HEK293 (cell line): ENCODE results near the gene BEST2.
A peak's percentile ranks its signal among the peaks of the same experiment; 100 is the strongest.

Experiments used
- KLF10 ChIP-seq: fragments of 450-650 bp; IDR thresholded peaks from 2 replicates; pipeline ENCODE4 v1.5.1; 2018; ENCODE audit warnings: missing biosample characterization, mild to moderate bottlenecking, missing genetic modification characterization
- ZNF10 ChIP-seq: fragments of 450-650 bp; formaldehyde crosslinking; IDR thresholded peaks from 2 replicates; pipeline ENCODE4 v1.5.1; 2017; ENCODE audit warnings: missing biosample characterization, missing genetic modification characterization
- ZNF146 ChIP-seq: fragments of 450-650 bp; formaldehyde crosslinking; IDR thresholded peaks from 2 replicates; pipeline ENCODE4 v1.5.1; 2016; ENCODE audit warnings: missing biosample characterization, missing genetic modification characterization
- ZNF175 ChIP-seq: fragments of 450-650 bp; formaldehyde crosslinking; IDR thresholded peaks from 2 replicates; pipeline ENCODE4 v1.5.1; 2016; ENCODE audit warnings: missing biosample characterization, missing genetic modification characterization
- ZNF23 ChIP-seq: fragments of 450-650 bp; formaldehyde crosslinking; IDR thresholded peaks from 2 replicates; pipeline ENCODE4 v1.5.1; 2016; ENCODE audit warnings: missing biosample characterization, missing genetic modification characterization, borderline replicate concordance
- ZNF335 ChIP-seq: fragments of 450-650 bp; formaldehyde crosslinking; conservative IDR thresholded peaks from 2 replicates; pipeline ENCODE4 v1.5.1; 2016; ENCODE audit warnings: missing biosample characterization, missing genetic modification characterization
- ZNF514 ChIP-seq: fragments of 450-650 bp; formaldehyde crosslinking; IDR thresholded peaks from 2 replicates; pipeline ENCODE4 v1.5.1; 2016; ENCODE audit warnings: missing biosample characterization, missing genetic modification characterization
- ZNF558 ChIP-seq: fragments of 450-650 bp; formaldehyde crosslinking; IDR thresholded peaks from 2 replicates; pipeline ENCODE4 v1.5.1; 2016; ENCODE audit warnings: missing biosample characterization, missing genetic modification characterization
- ZNF560 ChIP-seq: fragments of 450-650 bp; formaldehyde crosslinking; IDR thresholded peaks from 2 replicates; pipeline ENCODE4 v1.5.1; 2017; ENCODE audit warnings: missing biosample characterization, missing genetic modification characterization, borderline replicate concordance
- ZNF600 ChIP-seq: fragments of 450-650 bp; formaldehyde crosslinking; IDR thresholded peaks from 2 replicates; pipeline ENCODE4 v1.5.1; 2016; ENCODE audit warnings: missing biosample characterization, missing genetic modification characterization
- ZSCAN23 ChIP-seq: fragments of 450-650 bp; formaldehyde crosslinking; IDR thresholded peaks from 2 replicates; pipeline ENCODE4 v1.5.1; 2016; ENCODE audit warnings: missing biosample characterization, missing genetic modification characterization
- TF ChIP-seq, protein P1 (sequence below): fragments of 450-650 bp; formaldehyde crosslinking; IDR thresholded peaks from 2 replicates; pipeline ENCODE4 v1.5.1; 2016; ENCODE audit warnings: missing biosample characterization, missing genetic modification characterization
- TF ChIP-seq, protein P2 (sequence below): fragments of 450-650 bp; formaldehyde crosslinking; IDR thresholded peaks from 2 replicates; pipeline ENCODE4 v1.5.1; 2016; ENCODE audit warnings: missing biosample characterization, missing genetic modification characterization
- TF ChIP-seq, protein P3 (sequence below): fragments of 450-650 bp; formaldehyde crosslinking; IDR thresholded peaks from 2 replicates; pipeline ENCODE4 v1.5.1; 2016; ENCODE audit warnings: missing biosample characterization, missing genetic modification characterization, borderline replicate concordance
- TF ChIP-seq, protein P4 (sequence below): fragments of 450-650 bp; formaldehyde crosslinking; IDR thresholded peaks from 2 replicates; pipeline ENCODE4 v1.5.1; 2016; ENCODE audit warnings: missing biosample characterization, missing genetic modification characterization
- TF ChIP-seq, protein P5 (sequence below): fragments of 450-650 bp; formaldehyde crosslinking; IDR thresholded peaks from 2 replicates; pipeline ENCODE4 v1.5.0; 2017; ENCODE audit warnings: missing biosample characterization, missing genetic modification characterization, borderline replicate concordance
- TF ChIP-seq, protein P6 (sequence below): fragments of 450-650 bp; formaldehyde crosslinking; IDR thresholded peaks from 2 replicates; pipeline ENCODE4 v1.5.1; 2017; ENCODE audit warnings: missing biosample characterization, missing genetic modification characterization
- TF ChIP-seq, protein P7 (sequence below): fragments of 450-650 bp; formaldehyde crosslinking; IDR thresholded peaks from 2 replicates; pipeline ENCODE4 v1.5.1; 2016; ENCODE audit warnings: missing biosample characterization, missing genetic modification characterization
- TF ChIP-seq, protein P8 (sequence below): fragments of 450-650 bp; formaldehyde crosslinking; IDR thresholded peaks from 2 replicates; pipeline ENCODE4 v1.5.1; 2016; ENCODE audit warnings: missing biosample characterization, missing genetic modification characterization

BEST2 gene

DNA sequence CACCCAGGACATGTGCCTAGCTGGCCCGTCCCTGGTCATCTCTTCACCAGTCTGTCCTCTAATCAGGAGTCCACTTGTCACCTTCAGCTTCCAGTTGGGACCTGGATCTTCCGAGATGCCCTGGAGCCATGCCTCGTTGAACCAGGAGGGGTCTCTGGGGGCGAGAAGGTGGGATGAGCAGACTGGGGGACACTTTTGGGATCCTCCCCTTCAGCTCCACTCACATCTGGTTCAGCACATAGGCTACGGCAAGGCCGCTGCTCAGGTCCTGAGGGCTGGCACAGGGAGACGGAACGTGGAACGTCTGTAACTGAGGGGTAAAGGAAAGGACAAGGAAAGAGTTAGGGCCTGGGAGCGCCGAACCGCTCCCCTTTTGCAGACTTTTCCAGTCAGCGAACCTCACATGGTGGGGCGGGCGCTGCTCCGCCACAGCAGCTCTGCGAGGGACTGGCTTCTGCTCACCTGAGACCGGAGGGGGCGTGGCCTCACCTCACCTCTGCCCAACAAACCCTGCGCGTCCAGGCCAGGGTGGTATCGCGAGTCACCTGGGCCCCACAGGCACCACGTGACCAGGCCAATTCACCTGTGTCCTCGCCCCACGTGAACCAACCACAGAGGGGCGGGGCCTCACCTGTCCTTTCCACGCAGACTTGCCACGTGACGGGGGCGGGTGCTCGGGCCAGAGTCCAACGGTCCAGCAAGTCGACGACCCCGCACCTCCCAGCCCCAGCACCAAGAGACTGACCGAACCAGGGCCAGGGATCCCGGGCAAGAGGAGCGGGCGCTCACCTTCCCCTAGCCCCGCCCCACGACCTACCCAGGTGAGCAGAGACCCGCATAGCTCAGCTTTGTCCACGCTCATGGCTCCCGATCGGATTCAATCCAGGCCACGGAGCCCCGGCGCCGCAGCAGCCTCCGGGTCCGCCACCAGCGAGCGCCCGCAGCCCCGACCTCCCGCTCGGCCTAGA is 23.3 kb downstream of the BEST2 start, which contains the start of gene HOOK2 (continued):
- no peak for TF ChIP-seq ZNF23
- TF ChIP-seq ZNF335 (tag by site-specific recombination), result no peak; the same call in 1 of the 2 replicates
- TF ChIP-seq, protein P1, sequence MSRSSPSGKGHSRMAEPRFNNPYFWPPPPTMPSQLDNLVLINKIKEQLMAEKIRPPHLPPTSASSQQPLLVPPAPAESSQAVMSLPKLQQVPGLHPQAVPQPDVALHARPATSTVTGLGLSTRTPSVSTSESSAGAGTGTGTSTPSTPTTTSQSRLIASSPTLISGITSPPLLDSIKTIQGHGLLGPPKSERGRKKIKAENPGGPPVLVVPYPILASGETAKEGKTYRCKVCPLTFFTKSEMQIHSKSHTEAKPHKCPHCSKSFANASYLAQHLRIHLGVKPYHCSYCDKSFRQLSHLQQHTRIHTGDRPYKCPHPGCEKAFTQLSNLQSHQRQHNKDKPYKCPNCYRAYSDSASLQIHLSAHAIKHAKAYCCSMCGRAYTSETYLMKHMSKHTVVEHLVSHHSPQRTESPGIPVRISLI (tag by site-specific recombination), result no peak
- TF ChIP-seq ZNF514 (tag by site-specific recombination), result no peak
- no peak for TF ChIP-seq ZNF10
- no peak for TF ChIP-seq ZNF558 (tag by site-specific recombination)
- TF ChIP-seq ZNF600 (tag by site-specific recombination), result peak; percentile 77
- 0 out of 2 replicates have a peak, but pooled peaks have one; percentile 12 for TF ChIP-seq KLF10 (tag by site-specific recombination)
- TF ChIP-seq, protein P2, sequence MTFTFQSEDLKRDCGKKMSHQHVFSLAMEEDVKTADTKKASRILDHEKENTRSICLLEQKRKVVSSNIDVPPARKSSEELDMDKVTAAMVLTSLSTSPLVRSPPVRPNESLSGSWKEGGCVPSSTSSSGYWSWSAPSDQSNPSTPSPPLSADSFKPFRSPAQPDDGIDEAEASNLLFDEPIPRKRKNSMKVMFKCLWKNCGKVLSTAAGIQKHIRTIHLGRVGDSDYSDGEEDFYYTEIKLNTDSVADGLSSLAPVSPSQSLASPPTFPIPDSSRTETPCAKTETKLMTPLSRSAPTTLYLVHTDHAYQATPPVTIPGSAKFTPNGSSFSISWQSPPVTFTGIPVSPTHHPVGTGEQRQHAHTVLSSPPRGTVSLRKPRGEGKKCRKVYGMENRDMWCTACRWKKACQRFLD (tag by site-specific recombination), result no peak
- no peak for TF ChIP-seq ZNF146 (tag by site-specific recombination)
- TF ChIP-seq ZNF175 (tag by site-specific recombination), result no peak
- TF ChIP-seq ZNF560, result no peak
- TF ChIP-seq, protein P3, sequence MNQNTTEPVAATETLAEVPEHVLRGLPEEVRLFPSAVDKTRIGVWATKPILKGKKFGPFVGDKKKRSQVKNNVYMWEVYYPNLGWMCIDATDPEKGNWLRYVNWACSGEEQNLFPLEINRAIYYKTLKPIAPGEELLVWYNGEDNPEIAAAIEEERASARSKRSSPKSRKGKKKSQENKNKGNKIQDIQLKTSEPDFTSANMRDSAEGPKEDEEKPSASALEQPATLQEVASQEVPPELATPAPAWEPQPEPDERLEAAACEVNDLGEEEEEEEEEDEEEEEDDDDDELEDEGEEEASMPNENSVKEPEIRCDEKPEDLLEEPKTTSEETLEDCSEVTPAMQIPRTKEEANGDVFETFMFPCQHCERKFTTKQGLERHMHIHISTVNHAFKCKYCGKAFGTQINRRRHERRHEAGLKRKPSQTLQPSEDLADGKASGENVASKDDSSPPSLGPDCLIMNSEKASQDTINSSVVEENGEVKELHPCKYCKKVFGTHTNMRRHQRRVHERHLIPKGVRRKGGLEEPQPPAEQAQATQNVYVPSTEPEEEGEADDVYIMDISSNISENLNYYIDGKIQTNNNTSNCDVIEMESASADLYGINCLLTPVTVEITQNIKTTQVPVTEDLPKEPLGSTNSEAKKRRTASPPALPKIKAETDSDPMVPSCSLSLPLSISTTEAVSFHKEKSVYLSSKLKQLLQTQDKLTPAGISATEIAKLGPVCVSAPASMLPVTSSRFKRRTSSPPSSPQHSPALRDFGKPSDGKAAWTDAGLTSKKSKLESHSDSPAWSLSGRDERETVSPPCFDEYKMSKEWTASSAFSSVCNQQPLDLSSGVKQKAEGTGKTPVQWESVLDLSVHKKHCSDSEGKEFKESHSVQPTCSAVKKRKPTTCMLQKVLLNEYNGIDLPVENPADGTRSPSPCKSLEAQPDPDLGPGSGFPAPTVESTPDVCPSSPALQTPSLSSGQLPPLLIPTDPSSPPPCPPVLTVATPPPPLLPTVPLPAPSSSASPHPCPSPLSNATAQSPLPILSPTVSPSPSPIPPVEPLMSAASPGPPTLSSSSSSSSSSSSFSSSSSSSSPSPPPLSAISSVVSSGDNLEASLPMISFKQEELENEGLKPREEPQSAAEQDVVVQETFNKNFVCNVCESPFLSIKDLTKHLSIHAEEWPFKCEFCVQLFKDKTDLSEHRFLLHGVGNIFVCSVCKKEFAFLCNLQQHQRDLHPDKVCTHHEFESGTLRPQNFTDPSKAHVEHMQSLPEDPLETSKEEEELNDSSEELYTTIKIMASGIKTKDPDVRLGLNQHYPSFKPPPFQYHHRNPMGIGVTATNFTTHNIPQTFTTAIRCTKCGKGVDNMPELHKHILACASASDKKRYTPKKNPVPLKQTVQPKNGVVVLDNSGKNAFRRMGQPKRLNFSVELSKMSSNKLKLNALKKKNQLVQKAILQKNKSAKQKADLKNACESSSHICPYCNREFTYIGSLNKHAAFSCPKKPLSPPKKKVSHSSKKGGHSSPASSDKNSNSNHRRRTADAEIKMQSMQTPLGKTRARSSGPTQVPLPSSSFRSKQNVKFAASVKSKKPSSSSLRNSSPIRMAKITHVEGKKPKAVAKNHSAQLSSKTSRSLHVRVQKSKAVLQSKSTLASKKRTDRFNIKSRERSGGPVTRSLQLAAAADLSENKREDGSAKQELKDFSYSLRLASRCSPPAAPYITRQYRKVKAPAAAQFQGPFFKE, result no peak
- TF ChIP-seq ZSCAN23 (tag by site-specific recombination), result no peak
- TF ChIP-seq, protein P4, sequence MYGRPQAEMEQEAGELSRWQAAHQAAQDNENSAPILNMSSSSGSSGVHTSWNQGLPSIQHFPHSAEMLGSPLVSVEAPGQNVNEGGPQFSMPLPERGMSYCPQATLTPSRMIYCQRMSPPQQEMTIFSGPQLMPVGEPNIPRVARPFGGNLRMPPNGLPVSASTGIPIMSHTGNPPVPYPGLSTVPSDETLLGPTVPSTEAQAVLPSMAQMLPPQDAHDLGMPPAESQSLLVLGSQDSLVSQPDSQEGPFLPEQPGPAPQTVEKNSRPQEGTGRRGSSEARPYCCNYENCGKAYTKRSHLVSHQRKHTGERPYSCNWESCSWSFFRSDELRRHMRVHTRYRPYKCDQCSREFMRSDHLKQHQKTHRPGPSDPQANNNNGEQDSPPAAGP, result no peak
- TF ChIP-seq, protein P5, sequence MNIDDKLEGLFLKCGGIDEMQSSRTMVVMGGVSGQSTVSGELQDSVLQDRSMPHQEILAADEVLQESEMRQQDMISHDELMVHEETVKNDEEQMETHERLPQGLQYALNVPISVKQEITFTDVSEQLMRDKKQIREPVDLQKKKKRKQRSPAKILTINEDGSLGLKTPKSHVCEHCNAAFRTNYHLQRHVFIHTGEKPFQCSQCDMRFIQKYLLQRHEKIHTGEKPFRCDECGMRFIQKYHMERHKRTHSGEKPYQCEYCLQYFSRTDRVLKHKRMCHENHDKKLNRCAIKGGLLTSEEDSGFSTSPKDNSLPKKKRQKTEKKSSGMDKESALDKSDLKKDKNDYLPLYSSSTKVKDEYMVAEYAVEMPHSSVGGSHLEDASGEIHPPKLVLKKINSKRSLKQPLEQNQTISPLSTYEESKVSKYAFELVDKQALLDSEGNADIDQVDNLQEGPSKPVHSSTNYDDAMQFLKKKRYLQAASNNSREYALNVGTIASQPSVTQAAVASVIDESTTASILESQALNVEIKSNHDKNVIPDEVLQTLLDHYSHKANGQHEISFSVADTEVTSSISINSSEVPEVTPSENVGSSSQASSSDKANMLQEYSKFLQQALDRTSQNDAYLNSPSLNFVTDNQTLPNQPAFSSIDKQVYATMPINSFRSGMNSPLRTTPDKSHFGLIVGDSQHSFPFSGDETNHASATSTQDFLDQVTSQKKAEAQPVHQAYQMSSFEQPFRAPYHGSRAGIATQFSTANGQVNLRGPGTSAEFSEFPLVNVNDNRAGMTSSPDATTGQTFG, result no peak
- TF ChIP-seq, protein P6, sequence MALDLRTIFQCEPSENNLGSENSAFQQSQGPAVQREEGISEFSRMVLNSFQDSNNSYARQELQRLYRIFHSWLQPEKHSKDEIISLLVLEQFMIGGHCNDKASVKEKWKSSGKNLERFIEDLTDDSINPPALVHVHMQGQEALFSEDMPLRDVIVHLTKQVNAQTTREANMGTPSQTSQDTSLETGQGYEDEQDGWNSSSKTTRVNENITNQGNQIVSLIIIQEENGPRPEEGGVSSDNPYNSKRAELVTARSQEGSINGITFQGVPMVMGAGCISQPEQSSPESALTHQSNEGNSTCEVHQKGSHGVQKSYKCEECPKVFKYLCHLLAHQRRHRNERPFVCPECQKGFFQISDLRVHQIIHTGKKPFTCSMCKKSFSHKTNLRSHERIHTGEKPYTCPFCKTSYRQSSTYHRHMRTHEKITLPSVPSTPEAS, result no peak
- TF ChIP-seq, protein P7, sequence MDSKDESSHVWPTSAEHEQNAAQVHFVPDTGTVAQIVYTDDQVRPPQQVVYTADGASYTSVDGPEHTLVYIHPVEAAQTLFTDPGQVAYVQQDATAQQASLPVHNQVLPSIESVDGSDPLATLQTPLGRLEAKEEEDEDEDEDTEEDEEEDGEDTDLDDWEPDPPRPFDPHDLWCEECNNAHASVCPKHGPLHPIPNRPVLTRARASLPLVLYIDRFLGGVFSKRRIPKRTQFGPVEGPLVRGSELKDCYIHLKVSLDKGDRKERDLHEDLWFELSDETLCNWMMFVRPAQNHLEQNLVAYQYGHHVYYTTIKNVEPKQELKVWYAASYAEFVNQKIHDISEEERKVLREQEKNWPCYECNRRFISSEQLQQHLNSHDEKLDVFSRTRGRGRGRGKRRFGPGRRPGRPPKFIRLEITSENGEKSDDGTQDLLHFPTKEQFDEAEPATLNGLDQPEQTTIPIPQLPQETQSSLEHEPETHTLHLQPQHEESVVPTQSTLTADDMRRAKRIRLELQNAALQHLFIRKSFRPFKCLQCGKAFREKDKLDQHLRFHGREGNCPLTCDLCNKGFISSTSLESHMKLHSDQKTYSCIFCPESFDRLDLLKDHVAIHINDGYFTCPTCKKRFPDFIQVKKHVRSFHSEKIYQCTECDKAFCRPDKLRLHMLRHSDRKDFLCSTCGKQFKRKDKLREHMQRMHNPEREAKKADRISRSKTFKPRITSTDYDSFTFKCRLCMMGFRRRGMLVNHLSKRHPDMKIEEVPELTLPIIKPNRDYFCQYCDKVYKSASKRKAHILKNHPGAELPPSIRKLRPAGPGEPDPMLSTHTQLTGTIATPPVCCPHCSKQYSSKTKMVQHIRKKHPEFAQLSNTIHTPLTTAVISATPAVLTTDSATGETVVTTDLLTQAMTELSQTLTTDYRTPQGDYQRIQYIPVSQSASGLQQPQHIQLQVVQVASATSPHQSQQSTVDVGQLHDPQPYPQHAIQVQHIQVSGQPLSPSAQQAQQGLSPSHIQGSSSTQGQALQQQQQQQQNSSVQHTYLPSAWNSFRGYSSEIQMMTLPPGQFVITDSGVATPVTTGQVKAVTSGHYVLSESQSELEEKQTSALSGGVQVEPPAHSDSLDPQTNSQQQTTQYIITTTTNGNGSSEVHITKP (tag by site-specific recombination), result no peak
- TF ChIP-seq, protein P8, sequence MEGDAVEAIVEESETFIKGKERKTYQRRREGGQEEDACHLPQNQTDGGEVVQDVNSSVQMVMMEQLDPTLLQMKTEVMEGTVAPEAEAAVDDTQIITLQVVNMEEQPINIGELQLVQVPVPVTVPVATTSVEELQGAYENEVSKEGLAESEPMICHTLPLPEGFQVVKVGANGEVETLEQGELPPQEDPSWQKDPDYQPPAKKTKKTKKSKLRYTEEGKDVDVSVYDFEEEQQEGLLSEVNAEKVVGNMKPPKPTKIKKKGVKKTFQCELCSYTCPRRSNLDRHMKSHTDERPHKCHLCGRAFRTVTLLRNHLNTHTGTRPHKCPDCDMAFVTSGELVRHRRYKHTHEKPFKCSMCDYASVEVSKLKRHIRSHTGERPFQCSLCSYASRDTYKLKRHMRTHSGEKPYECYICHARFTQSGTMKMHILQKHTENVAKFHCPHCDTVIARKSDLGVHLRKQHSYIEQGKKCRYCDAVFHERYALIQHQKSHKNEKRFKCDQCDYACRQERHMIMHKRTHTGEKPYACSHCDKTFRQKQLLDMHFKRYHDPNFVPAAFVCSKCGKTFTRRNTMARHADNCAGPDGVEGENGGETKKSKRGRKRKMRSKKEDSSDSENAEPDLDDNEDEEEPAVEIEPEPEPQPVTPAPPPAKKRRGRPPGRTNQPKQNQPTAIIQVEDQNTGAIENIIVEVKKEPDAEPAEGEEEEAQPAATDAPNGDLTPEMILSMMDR (tag by site-specific recombination), result no peak
